Endodermal cell (in vitro differentiated cells): ENCODE results near the gene SCN1A. TPM values are rescaled to one million over a fixed set of nuclear protein-coding genes. Genes with fewer than 3 reads are reported as not detected.
"Not testable (repeated sequence)": the region's sequence is repeated elsewhere in the genome, so short reads cannot be mapped to it uniquely, and the experiment has no call there.

Experiments used
- DNase-seq: peaks from one replicate; pipeline ENCODE4 v3.0.0-alpha.2; 2017
- H3K27ac ChIP-seq: 2 replicates; pipeline ENCODE4 v1.5.1; 2013; ENCODE audit warnings: mild to moderate bottlenecking, low read depth, low read length, moderate library complexity
- H3K27me3 ChIP-seq: 2 replicates; pipeline ENCODE4 v1.6.1; 2013; ENCODE audit warnings: mild to moderate bottlenecking, low read length, moderate library complexity; ENCODE audit not compliant: insufficient read depth, control insufficient read depth, poor library complexity, severe bottlenecking
- H3K36me3 ChIP-seq: 2 replicates; pipeline ENCODE4 v1.7.0; 2013; ENCODE audit warnings: mild to moderate bottlenecking, low read length, moderate library complexity; ENCODE audit not compliant: control insufficient read depth, insufficient read depth
- H3K4me1 ChIP-seq: one replicate; pipeline ENCODE4 v1.7.0; 2013; ENCODE audit warnings: low read length; ENCODE audit not compliant: control insufficient read depth, insufficient read depth
- H3K4me3 ChIP-seq: 2 replicates; pipeline ENCODE4 v1.5.1; 2013; ENCODE audit warnings: mild to moderate bottlenecking, low read length, moderate library complexity
- H3K9ac ChIP-seq: 2 replicates; pipeline ENCODE4 v1.6.1; 2013; ENCODE audit warnings: mild to moderate bottlenecking, low read length, moderate library complexity; ENCODE audit not compliant: poor library complexity, severe bottlenecking; ENCODE audit errors: extremely low read depth
- H3K9me3 ChIP-seq: 2 replicates; pipeline ENCODE4 v1.6.1; 2013; ENCODE audit warnings: mild to moderate bottlenecking, low read length, moderate library complexity; ENCODE audit not compliant: control insufficient read depth
- H3K27ac Mint-ChIP-seq: 2 replicates; pipeline ENCODE4 v1.8.0; 2020; ENCODE audit warnings: mixed read lengths
- H3K27me3 Mint-ChIP-seq: 2 replicates; pipeline ENCODE4 v1.8.0; 2021; ENCODE audit warnings: mild to moderate bottlenecking, mixed read lengths; ENCODE audit not compliant: insufficient read depth
- H3K36me3 Mint-ChIP-seq: 2 replicates; pipeline ENCODE4 v1.8.0; 2020; ENCODE audit warnings: low read depth, mixed read lengths
- H3K4me1 Mint-ChIP-seq: 2 replicates; pipeline ENCODE4 v1.8.0; 2020; ENCODE audit warnings: mixed read lengths
- H3K4me3 Mint-ChIP-seq: 2 replicates; pipeline ENCODE4 v1.8.0; 2020; ENCODE audit warnings: mild to moderate bottlenecking, moderate library complexity, mixed read lengths
- H3K9me3 Mint-ChIP-seq: 2 replicates; pipeline ENCODE4 v1.8.0; 2020; ENCODE audit warnings: mild to moderate bottlenecking, mixed read lengths
- WGBS, 2 experiments: methylation state at CpG; one replicate each; pipeline versions ENCODE4 v1.1.5 to v1.1.7; 2013; ENCODE audit warnings: missing lambda C conversion rate in 2 of 2, mixed read lengths in 1 of 2; ENCODE audit not compliant: insufficient coverage in 1 of 2, insufficient read length in 1 of 2; 5-methylcytosine and 5-hydroxymethylcytosine counted together
- total RNA-seq, 2 donors: library from RNA; stranded (reverse); fragmentation: NEBNext Ultra II Directional in 1 of 2; extraction: Animal tissue kit (Norgen Biotek cat#: 25700) in 1 of 2; gene quantifications; 2 replicates in 1 of 2; 3 replicates in 1 of 2; pipeline ENCODE4 v1.2.1, GENCODE V29; 2021
- TF ChIP-seq, protein P1 (sequence below): fragments of 200-600 bp; sonication (generic); conservative IDR thresholded peaks from 2 replicates; pipeline ENCODE4 v1.5.0; 2021; ENCODE audit warnings: antibody characterized with exemption, mild to moderate bottlenecking

The SCN1A gene
- total RNA-seq, 2 donors from 2014 or later = not detected

DNA sequence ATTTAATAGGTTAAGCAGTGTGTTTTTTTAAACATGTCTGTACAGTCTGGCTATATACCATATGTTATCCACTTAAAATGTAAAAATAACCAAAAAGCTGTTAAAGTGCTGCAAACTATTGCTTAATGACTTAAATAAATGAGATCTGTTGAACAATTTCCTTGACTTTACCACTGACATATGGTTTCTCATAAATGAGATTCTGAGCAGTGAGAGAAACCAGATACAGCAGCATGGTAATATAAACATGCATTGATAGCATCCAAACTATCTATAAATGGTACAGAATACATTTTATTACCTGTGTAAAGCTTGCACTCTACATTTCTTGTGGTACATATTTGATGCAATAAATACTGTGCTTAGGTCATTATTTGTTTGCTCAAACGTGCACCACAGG is 138.0 kb downstream of the SCN1A start:
- Mint-ChIP-seq H3K4me1 (no peaks in the 10 kb centered on the region), H3K27me3 (peaks cover 1% of the 10 kb centered on the region), H3K9me3 (no peaks in the 10 kb centered on the region), H3K4me3 (no peak overlapping the region), H3K36me3 (no peaks in the 10 kb centered on the region), H3K27ac (no peak overlapping the region)
- H3K36me3 ChIP-seq = no peaks in the 10 kb centered on the region
- no peaks in the 10 kb centered on the region for H3K4me1 ChIP-seq
- no peak overlapping the region for H3K27ac ChIP-seq
- 55% methylated on average over 1 of the region's 1 CpG; no CpG with 5 or more reads in 1 of the 2 experiments for WGBS, 2 experiments
- TF ChIP-seq, protein P1, sequence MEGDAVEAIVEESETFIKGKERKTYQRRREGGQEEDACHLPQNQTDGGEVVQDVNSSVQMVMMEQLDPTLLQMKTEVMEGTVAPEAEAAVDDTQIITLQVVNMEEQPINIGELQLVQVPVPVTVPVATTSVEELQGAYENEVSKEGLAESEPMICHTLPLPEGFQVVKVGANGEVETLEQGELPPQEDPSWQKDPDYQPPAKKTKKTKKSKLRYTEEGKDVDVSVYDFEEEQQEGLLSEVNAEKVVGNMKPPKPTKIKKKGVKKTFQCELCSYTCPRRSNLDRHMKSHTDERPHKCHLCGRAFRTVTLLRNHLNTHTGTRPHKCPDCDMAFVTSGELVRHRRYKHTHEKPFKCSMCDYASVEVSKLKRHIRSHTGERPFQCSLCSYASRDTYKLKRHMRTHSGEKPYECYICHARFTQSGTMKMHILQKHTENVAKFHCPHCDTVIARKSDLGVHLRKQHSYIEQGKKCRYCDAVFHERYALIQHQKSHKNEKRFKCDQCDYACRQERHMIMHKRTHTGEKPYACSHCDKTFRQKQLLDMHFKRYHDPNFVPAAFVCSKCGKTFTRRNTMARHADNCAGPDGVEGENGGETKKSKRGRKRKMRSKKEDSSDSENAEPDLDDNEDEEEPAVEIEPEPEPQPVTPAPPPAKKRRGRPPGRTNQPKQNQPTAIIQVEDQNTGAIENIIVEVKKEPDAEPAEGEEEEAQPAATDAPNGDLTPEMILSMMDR = no peak
- H3K9me3 ChIP-seq = no peaks in the 10 kb centered on the region
- H3K4me3 ChIP-seq = no peak overlapping the region
- H3K9ac ChIP-seq = no peak overlapping the region
- DNase-seq = no peak
- no peaks in the 10 kb centered on the region for H3K27me3 ChIP-seq

DNA sequence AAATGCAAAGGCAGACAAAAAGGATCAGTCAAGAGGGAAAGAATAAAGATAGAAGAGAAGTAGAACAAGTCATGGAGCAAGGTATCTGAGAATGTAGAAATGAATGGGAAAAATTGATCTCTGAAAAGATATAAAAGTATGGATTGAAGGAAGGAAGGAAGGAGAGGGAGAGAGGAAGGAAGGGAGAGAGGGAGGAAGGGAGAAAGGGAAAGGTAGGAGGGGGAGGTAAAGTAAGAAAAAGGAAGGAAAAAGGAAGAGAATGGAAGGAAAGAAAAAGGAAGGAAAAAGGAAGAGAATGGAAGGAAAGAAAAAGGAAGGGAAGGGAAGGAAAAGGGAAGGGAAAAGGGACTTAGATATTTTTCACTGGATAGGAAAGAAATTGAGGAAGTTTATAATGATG is 142.7 kb downstream of the SCN1A start:
- Mint-ChIP-seq H3K4me3 (no peak overlapping the region), H3K27me3 (peaks cover 1% of the 10 kb centered on the region), H3K4me1 (no peaks in the 10 kb centered on the region), H3K27ac (no peak overlapping the region), H3K9me3 (no peaks in the 10 kb centered on the region), H3K36me3 (no peaks in the 10 kb centered on the region)
- Histone ChIP-seq H3K4me1 (no peaks in the 10 kb centered on the region), H3K9ac (no peak overlapping the region), H3K9me3 (no peaks in the 10 kb centered on the region), H3K36me3 (no peaks in the 10 kb centered on the region), H3K4me3 (no peak overlapping the region), H3K27ac (no peak overlapping the region), H3K27me3 (no peaks in the 10 kb centered on the region)
- TF ChIP-seq, protein P1 = no peak
- no peak for DNase-seq

DNA sequence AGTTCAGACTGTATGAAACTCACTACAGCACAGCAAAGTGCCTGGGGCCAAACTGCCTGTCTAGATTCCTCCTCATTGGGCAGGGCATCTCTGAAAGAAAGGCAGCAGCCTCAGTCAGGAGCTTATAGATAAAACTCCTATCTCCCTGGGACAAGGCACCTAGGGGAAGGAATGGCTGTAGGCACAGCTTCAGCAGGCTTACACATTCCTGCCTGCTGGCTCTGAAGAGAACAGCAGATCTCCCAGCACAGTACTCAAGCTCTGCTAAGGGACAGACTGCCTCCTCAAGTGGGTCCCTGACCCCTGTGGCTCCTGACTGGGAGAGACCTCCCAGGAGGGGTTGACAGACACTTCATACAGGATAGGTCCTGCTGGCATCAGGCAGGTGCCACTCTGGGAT is 155.7 kb downstream of the SCN1A start:
- H3K36me3 Mint-ChIP-seq, H3K27me3 Mint-ChIP-seq, H3K4me1 Mint-ChIP-seq, H3K36me3 ChIP-seq, H3K27ac ChIP-seq, H3K27ac Mint-ChIP-seq, H3K9ac ChIP-seq, H3K4me3 ChIP-seq, H3K9me3 ChIP-seq, DNase-seq, H3K4me3 Mint-ChIP-seq, H3K4me1 ChIP-seq, H3K27me3 ChIP-seq: not testable (repeated sequence)
- peaks cover 10% of the 10 kb centered on the region for H3K9me3 Mint-ChIP-seq
- TF ChIP-seq, protein P1 = peak; percentile 30
